ENCODE results near the gene IFFO2. TPM values are rescaled to one million over a fixed set of nuclear protein-coding genes. Genes with fewer than 3 reads are reported as not detected.
A peak's percentile ranks its signal among the peaks of the same experiment; 100 is the strongest.

The IFFO2 gene
- 19.7 TPM for polyA plus RNA-seq (2013, experiment 1 of 2; ENCODE audit: insufficient read length)
- polyA plus RNA-seq (2013, experiment 2 of 2; ENCODE audit: insufficient read length): 21.1 TPM

GRCh38 chr1:18956193-18957135 lies at the start of gene IFFO2:
TSS of gene IFFO2 (minus strand) at chr1:18956676. CDS start at chr1:18956332, 344 bp downstream.
- DNase-seq: peak; percentile 95

DNA sequence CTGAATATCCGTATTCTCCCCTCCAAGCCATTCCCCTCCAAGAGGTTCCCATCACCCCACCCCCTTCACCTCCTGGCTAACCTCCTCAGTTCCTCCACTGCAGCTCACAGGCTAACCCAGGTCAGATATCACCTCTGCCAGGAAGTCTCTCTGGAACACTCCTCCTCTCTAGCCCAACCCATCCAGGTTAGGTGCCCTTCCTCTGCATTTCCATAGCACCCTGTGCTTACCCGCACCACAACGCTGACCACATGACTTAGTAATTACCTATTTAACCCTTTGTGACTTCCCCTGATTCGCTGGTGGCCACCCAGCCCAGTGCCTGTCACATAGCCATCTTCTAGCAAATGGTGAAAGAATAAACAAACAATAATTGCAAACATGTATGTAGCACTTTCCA lies 49.5 kb upstream of the IFFO2 start:
- DNase-seq: no peak

- DNase-seq: peak; percentile 12
Observed at GRCh38 chr1:19003371-19004290, 47.2 kb upstream of the IFFO2 start.

DNA sequence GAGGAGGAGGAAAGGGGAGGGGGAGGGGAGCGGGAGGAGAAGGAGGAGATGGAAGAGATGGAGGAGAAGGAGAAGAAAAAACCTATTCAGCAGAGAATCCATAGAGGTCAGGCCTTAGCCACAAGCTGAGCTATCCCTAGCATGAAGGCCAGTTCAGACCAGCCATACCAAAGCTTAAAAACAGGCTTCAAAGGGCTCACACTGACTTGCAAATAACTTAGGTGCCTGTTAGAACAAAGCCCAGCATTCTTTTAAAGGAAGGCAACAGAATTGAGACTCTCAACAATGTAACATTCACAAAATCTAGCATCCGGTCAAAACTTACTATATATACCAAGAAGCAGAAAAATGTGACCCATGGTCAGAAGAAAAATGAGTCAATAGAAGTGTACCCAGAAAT lies 43.6 kb upstream of the IFFO2 start:
- no peak for DNase-seq

DNA sequence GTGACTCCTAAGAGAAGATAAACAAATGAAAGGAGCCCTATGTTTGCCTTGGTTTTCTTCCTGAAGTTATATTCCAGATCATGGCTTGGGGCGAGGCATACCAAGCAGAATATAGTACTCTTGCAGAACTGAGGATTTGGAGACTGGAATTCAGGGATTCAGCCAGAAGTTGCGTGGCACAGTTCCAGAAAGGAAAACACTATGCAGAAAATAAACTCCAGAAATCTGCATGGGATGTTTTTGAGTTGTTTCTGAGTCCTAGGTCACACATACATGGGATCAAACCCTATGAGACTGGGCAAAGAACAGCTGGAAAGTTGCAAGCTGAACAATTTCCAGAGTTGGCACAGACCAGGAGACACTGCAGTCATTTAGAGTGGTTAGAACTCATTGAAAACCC lies 42.9 kb upstream of the IFFO2 start:
- peak; percentile 50 for DNase-seq

DNA sequence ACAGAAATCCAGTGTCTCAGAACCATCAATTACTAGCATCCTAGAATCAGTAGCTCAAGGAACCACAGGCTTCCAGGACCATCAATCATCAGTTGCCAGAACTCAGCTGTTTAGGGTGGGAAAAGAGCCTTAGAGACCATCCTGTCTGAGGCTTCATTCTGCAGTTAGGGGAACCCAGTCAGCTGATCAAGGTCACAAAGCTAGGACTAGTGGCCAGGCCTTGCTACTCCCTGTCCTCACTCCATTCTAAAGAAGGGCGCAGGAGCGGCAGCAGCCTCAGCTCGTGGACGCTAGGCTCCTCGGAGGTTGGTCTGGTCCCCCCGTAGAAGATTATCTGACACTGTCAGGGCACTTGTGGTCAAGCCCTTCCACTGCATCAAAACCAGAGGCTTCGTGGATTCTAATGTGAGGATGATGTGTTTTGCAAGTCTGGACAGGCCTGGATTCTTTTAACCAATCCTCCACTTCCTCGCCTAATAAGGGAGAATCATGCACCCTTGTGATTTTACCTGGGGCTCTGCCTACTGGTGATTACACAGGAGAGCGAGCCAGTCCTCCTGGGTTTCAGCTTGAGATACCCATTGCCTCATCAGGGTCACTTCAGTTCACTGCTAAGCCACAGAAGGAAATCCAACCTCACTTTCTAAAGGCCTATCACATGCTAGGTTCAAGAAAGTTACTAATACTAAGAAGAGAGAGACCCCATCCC lies 41.7 kb upstream of the IFFO2 start:
- no peak for DNase-seq

DNA sequence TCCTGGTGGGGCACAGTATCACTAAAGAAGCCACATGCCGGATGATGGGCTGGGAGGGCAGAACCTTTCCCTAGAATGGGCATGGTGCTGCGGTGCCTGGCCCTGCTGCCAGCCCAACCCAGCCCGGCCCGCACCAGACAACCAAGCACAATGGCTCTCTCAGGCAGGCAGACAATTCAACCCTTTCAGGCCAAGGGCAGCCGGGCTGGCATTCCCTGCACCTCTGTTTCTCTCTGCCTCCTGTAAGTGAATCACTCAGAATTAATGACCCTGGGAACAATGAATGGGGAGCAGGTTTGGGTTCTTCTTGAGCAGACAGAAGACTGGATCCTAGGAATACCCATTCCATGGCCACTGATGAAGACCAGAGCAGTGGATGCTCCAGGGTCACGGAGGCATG lies 41.0 kb upstream of the IFFO2 start:
- DNase-seq: no peak

DNA sequence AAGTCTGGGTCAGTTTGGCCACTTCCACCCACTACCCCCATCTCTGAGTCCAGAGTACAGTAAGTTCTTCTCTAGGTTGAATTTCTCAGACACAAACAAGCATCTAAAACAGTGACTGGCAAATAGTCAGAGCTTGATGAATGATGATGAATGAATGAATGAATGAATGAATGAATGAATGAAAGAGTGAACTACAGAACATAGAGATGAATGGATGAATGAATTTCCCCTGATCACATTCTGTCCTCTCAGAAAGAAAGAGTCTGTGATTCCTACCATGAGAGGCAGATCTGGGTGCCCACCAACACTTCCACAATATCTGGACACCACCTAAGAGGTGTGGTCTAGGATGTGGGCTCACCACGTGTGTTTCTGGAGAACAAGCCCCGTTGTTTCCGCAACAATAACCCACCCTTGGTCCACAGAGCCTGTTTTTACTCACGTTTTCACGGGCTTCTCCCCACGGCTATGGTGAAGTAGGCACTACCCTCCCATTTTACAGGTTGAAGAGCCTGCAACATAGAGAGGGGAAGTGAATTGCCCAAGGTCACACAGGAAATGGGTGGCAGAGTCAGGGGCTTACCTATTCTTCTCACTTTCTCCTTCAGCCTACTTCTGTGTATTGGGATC lies 40.2 kb upstream of the IFFO2 start:
- no peak for DNase-seq

- no peak for DNase-seq
Observed at GRCh38 chr1:18994381-18994780, 37.9 kb upstream of the IFFO2 start.

- no peak for DNase-seq
Observed at GRCh38 chr1:18992646-18993045, 36.2 kb upstream of the IFFO2 start.

- no peak for DNase-seq
Observed at GRCh38 chr1:18991585-18991984, 35.1 kb upstream of the IFFO2 start.

DNA sequence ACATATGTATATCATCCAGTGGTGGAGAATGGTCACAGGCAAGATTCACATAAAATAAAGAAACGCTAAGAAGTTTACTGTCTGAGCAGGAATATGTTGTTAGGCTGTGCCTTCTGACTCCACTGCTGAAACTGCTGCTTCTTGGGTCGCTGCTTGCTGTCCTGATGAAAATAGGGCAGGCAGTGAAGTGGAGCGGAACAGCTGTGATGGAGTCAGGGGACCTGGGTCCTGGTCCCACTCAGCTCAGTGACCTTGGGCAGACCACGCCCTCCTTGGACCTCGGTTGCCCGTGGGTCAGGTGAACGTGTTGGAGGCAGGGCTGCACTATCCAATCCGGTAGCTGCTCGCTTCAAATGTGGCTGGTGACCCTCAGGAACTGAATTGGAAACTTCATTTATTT lies 33.4 kb upstream of the IFFO2 start:
- DNase-seq: no peak

- no peak for DNase-seq
Observed at GRCh38 chr1:18989176-18989799, 32.8 kb upstream of the IFFO2 start.

DNA sequence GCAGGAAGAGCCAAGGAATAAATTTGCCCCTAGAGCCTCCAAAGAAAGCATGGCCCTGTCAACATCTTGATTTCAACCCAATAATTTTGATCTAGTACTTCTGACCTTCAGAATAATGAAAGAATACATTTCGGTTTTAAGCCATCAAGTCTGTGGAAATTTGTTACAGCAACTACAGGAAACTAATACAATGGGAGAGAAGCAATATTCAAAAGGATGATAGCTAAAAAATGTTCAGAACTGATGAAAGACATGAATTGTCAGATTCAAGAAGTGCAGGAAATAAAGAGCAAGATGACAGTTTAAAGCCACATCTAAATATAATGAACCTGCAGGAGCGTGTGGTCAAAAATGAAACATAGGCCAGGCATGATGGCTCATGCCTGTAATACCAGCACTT lies 24.8 kb upstream of the IFFO2 start:
- DNase-seq: no peak

DNA sequence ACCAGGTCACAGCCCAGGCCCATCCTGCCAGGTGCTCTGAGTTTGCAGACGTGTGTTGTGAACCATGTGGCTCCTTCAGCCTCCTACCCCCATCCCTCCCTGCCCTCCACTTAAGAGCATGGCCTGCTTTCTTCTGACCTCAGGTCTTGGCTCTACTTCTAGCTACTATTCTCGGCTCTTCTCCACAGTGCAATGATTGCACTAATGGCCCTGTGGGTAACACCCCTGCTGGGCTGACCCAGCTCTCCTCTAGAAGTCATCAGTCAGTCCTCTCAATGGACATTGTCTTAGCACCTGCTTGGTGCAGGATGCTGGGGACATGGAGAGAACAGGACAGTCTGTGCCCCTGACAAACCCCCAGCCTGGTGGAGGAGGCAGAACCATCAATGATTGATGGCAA lies 22.2 kb upstream of the IFFO2 start:
- DNase-seq: no peak

DNA sequence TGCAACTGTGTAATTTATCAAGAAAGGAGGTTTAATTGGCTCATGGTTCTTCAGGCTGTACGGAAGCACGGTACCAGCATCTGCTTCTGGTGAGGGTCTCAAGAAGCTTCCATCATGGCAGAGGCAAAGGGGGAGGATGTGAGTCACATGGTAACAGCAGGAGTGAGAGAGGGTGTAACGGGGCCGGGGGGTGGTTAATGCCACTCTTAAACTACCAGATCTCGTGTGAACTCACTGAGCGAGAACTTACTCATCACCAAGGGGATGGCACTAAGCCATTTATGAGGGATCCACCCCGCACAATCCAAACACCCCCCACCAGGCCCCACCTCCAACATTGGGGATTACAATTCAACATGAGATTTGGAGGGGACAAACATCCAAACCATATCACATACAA lies 21.0 kb upstream of the IFFO2 start:
- no peak for DNase-seq

GRCh38 chr1:18976096-18976495 lies 19.6 kb upstream of the IFFO2 start:
- DNase-seq: no peak

GRCh38 chr1:18974606-18975005 lies 18.1 kb upstream of the IFFO2 start:
- DNase-seq: no peak

DNA sequence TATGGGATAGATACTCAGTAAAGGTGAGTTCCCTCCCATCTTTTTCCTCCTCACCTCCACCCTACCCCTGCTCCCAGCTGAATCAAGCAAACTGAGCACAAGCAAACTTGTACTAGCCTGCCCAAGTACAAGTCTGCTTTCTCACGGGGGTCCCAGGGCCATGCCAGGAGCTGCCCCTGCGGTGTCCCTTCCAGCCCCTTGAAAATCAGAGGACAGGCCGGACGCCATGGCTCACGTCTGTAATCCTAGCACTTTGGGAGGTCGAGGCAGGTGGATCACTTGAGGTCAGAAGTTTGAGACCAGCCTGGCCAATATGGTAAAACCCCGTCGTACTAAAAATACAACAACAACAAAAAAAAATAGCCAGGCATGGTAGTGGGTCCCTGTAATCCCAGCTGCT lies 17.5 kb upstream of the IFFO2 start:
- no peak for DNase-seq

- no peak for DNase-seq
Observed at GRCh38 chr1:18973446-18973955, 17.0 kb upstream of the IFFO2 start.

GRCh38 chr1:18972991-18973390 lies 16.5 kb upstream of the IFFO2 start:
- no peak for DNase-seq

Measured in fibroblast of skin of abdomen (primary cell).